DND-41 (cell line): Measurements from ENCODE around the gene RHOJ.
"Not testable (repeated sequence)": the region's sequence is repeated elsewhere in the genome, so short reads cannot be mapped to it uniquely, and the experiment has no call there.

Source experiments
- ATAC-seq: fragments of 200-7000 bp; cut with Tn5 transposase; 3 replicates; pipeline ENCODE4 v1.9.1; 2021; ENCODE audit warnings: low read depth; ENCODE audit not compliant: insufficient read depth
- DNase-seq: peaks from one replicate; pipeline ENCODE4 v3.0.0-alpha.2; 2020
- H2AFZ ChIP-seq: 2 replicates; pipeline ENCODE4 v1.6.0; 2012; ENCODE audit warnings: low read depth, low read length
- H3K27ac ChIP-seq: 2 replicates; pipeline ENCODE4 v1.5.1; 2012; ENCODE audit warnings: low read length, inconsistent platforms
- H3K27me3 ChIP-seq: fragments of 200-600 bp; sonication (generic); 2 replicates; pipeline ENCODE4 v1.6.0; 2012; ENCODE audit warnings: low read length, mild to moderate bottlenecking, inconsistent platforms; ENCODE audit not compliant: insufficient read depth, poor library complexity
- H3K36me3 ChIP-seq: 2 replicates; pipeline ENCODE4 v1.5.1; 2012; ENCODE audit warnings: low read length, inconsistent platforms; ENCODE audit not compliant: insufficient read depth
- H3K4me1 ChIP-seq: 2 replicates; pipeline ENCODE4 v1.5.1; 2012; ENCODE audit warnings: mild to moderate bottlenecking, low read length; ENCODE audit not compliant: insufficient read depth
- H3K4me2 ChIP-seq: 2 replicates; pipeline ENCODE4 v1.6.0; 2012; ENCODE audit warnings: mild to moderate bottlenecking, moderate library complexity, low read length, inconsistent platforms; ENCODE audit not compliant: insufficient read depth
- H3K4me3 ChIP-seq, 2 experiments: fragments of 200-600 bp in 1 of 2; shearing (Covaris generic) in 1 of 2; 2 replicates each; pipeline ENCODE4 v1.5.1; 2012 to 2016; ENCODE audit warnings: inconsistent platforms in 2 of 2, low read length in 2 of 2, mild to moderate bottlenecking in 2 of 2, low read depth in 1 of 2, moderate library complexity in 1 of 2
- H3K79me2 ChIP-seq: 2 replicates; pipeline ENCODE4 v1.6.0; 2012; ENCODE audit warnings: low read length, inconsistent platforms; ENCODE audit not compliant: insufficient read depth
- H3K9ac ChIP-seq: 2 replicates; pipeline ENCODE4 v1.6.0; 2012; ENCODE audit warnings: low read depth, mild to moderate bottlenecking, inconsistent platforms, low read length, moderate library complexity
- H3K9me3 ChIP-seq: 2 replicates; pipeline ENCODE4 v1.5.1; 2012; ENCODE audit warnings: low read length, moderate library complexity, mild to moderate bottlenecking, inconsistent platforms; ENCODE audit not compliant: insufficient read depth, severe bottlenecking
- H4K20me1 ChIP-seq: 2 replicates; pipeline ENCODE4 v1.6.0; 2012; ENCODE audit warnings: low read length; ENCODE audit not compliant: insufficient read depth
- EZH2 ChIP-seq: IDR thresholded peaks from 3 replicates; pipeline ENCODE4 v1.6.1; 2012; ENCODE audit warnings: borderline replicate concordance, low read depth, mild to moderate bottlenecking, moderate library complexity, low read length, inconsistent platforms; ENCODE audit not compliant: severe bottlenecking
- TF ChIP-seq, protein P1 (sequence below): IDR thresholded peaks from 2 replicates; pipeline ENCODE4 v1.5.1; 2012; ENCODE audit warnings: borderline replicate concordance, low read length, moderate library complexity, mild to moderate bottlenecking; ENCODE audit not compliant: poor library complexity, severe bottlenecking; ENCODE audit errors: extremely low read depth

Gene RHOJ

DNA sequence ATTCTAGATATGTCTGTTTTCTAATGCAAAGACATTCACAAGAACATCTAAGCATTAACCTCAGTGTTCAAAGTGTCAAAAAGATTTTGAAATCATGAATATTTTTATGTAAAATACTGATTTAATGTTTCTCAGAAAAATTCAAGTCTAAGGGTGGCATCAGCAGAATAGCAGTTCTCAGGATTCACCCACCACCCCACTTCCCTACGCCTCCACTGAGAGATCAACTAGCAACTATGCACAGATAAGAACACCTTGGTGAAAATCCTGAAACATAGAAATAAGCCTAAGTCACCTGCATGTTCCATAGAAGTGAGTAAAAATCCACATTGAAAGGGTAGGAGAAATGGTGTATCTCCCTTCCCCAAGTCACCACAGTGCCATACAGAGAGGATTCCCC, 40.9 kb upstream of the RHOJ start:
- H2AFZ ChIP-seq = no peak overlapping the region
- H3K9ac ChIP-seq = no peak overlapping the region
- no peaks in the 10 kb centered on the region for H3K4me1 ChIP-seq
- no peak overlapping the region for H3K27ac ChIP-seq
- H3K27me3 ChIP-seq = no peaks in the 10 kb centered on the region
- H3K4me3 ChIP-seq = no peak overlapping the region
- H3K4me2 ChIP-seq = no peak overlapping the region
- no peaks in the 10 kb centered on the region for H3K79me2 ChIP-seq
- no peak for TF ChIP-seq EZH2
- TF ChIP-seq, protein P1, sequence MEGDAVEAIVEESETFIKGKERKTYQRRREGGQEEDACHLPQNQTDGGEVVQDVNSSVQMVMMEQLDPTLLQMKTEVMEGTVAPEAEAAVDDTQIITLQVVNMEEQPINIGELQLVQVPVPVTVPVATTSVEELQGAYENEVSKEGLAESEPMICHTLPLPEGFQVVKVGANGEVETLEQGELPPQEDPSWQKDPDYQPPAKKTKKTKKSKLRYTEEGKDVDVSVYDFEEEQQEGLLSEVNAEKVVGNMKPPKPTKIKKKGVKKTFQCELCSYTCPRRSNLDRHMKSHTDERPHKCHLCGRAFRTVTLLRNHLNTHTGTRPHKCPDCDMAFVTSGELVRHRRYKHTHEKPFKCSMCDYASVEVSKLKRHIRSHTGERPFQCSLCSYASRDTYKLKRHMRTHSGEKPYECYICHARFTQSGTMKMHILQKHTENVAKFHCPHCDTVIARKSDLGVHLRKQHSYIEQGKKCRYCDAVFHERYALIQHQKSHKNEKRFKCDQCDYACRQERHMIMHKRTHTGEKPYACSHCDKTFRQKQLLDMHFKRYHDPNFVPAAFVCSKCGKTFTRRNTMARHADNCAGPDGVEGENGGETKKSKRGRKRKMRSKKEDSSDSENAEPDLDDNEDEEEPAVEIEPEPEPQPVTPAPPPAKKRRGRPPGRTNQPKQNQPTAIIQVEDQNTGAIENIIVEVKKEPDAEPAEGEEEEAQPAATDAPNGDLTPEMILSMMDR = no peak
- no peak for ATAC-seq
- no peaks in the 10 kb centered on the region for H4K20me1 ChIP-seq
- H3K36me3 ChIP-seq = no peaks in the 10 kb centered on the region
- H3K9me3 ChIP-seq = peaks cover 8% of the 10 kb centered on the region
- no peak for DNase-seq

DNA sequence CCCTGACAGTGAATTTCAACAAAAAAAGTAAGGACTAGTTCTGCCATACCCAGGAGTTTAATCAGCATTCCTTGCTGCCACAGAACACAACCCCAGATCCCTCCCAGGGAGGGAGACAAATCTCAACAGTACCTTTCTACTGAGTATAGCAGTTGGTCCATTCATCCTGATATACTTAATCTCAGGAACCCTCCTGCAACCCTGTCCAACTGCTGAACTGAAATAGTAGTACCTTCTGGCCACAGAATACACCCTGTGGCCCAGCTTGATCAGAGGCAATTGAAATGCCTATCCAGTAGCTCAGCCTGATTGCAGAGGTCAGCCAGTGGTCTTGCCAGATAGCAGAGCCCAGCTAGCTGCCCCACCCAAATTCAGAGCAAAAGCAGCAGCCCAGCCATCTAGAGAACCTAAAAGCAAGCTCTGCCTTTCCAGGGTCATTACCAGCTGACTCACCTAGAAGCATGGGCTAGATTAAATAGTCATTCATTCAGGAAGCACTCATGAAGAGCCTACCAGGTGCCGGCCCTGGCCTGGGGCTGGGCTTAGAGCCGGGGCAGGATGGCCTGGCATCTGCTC, 40.0 kb upstream of the RHOJ start:
- Histone ChIP-seq H3K36me3 (no peaks in the 10 kb centered on the region), H2AFZ (no peak overlapping the region), H3K4me1 (no peaks in the 10 kb centered on the region), H3K4me2 (no peak overlapping the region), H3K27ac (no peak overlapping the region), H4K20me1 (no peaks in the 10 kb centered on the region), H3K9ac (no peak overlapping the region), H3K9me3 (peaks cover 8% of the 10 kb centered on the region), H3K27me3 (no peaks in the 10 kb centered on the region), H3K4me3 (no peak overlapping the region), H3K79me2 (no peaks in the 10 kb centered on the region)
- DNase-seq (no peak), ATAC-seq (no peak)
- TF ChIP-seq, protein P1 = no peak
- no peak for TF ChIP-seq EZH2

DNA sequence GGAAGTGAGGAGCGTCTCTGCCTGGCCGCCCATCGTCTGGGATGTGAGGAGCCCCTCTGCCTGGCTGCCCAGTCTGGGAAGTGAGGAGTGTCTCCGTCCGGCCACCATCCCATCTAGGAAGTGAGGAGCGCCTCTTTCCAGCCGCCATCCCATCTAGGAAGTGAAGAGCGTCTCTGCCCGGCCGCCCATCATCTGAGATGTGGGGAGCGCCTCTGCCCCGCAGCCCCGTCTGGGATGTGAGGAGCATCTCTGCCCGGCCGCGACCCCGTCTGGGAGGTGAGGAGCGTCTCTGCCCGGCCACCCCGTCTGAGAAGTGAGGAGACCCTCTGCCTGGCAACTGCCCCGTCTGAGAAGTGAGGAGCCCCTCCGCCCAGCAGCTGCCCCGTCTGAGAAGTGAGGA, 39.0 kb upstream of the RHOJ start:
- H3K4me1 ChIP-seq, H3K27me3 ChIP-seq, H3K4me3 ChIP-seq, H3K36me3 ChIP-seq, H2AFZ ChIP-seq, H3K79me2 ChIP-seq, H4K20me1 ChIP-seq, H3K9ac ChIP-seq, DNase-seq, H3K4me2 ChIP-seq, H3K27ac ChIP-seq, H3K9me3 ChIP-seq, ATAC-seq: not testable (repeated sequence)

DNA sequence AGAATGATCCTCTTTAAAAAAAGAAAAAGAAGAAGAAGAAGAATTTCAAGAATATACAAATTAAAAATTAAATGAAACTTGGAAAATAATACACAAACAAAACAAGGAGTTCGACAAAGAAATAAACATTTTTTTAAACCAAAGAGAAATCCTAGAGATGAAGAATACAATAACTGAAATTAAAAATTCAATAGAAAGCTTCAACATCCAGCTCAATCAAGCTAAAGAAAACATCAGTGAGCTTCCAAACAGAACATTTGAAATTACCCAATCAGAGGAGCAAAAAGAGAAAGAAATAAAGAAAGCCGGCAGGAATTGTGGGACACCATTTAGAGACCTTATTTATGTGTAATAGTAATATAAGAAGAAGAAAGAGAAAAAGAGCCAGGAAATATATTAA, 37.2 kb upstream of the RHOJ start:
- no peaks in the 10 kb centered on the region for H3K79me2 ChIP-seq
- ATAC-seq (no peak), DNase-seq (no peak)
- H3K4me3 ChIP-seq = no peak overlapping the region
- no peaks in the 10 kb centered on the region for H4K20me1 ChIP-seq
- peaks cover 8% of the 10 kb centered on the region for H3K9me3 ChIP-seq
- H3K27me3 ChIP-seq = peaks cover 2% of the 10 kb centered on the region
- no peak overlapping the region for H3K27ac ChIP-seq
- H3K4me2 ChIP-seq = no peak overlapping the region
- no peak for TF ChIP-seq EZH2
- TF ChIP-seq, protein P1 = no peak
- no peak overlapping the region for H3K9ac ChIP-seq
- H3K36me3 ChIP-seq = no peaks in the 10 kb centered on the region
- H2AFZ ChIP-seq = no peak overlapping the region
- H3K4me1 ChIP-seq = no peaks in the 10 kb centered on the region
